ENCODE measurements around the gene PRKAG1.

Gene PRKAG1

DNA sequence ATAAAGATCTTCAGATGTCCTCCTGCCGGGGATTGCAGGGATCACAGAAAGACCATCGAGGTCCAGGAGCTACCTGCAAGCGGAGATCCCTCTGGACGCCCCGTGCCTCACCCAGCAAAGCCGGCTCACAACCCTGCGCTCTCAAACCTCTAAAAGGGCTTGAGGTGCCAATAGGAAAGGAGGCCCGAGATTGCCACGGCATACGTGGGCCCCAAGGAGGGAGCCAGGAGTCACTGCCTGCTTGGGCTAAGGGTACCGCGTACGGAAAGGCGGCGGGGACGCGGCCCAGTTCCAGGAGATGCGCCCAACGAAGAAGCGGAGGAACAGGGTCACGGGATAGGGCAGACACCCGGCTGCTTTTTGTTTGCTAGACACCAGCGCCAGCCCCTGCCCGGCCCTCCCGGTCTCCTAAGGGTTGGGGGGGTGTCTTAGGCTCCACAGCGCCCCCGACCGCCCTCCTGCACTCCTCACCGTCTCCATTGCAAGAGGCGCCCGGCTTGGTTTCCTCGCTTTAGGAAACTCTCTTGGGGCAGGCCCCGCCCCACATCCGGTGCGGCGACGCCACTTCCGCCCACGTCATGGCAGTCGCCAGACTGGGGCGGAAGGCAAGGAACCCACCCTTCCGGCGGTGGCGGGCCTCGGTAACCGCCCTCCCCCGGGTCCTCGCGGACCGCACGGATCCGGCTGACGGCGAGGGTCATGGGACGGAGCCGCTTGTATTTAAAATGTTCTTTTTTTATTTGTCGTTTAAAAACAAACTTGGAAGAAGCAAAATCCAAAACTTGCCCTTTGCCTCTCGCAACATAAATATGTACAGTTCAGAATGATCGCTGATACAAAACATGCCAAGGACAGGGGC, at the start of gene PRKAG1:
PRKAG1 (minus strand) TSS at position 516 of the 859 bp plus-strand sequence; CDS start at position 480, 36 bp downstream.
- POLR2A ChIA-PET = interaction anchor here (0.6 to 1.7 kb wide), 6 partner anchors 9 to 55 kb away, joined by 3 to 6 read pairs (median 4); partner anchors contain the start of gene RHEBL1
- TF ChIP-seq ZNF600 (tag by site-specific recombination; IDR thresholded peaks at IDR 0.05) (peak; percentile 42; the same call in 1 of the 2 replicates), KLF7 (tag by site-specific recombination; IDR thresholded peaks at IDR 0.05; ENCODE audit: borderline replicate concordance) (peak; percentile 79; the same call in 1 of the 2 replicates), ZFP69B (tag by site-specific recombination; IDR thresholded peaks at IDR 0.05) (peak; percentile 37; the same call in 1 of the 2 replicates), SP3 (tag by site-specific recombination; IDR thresholded peaks at IDR 0.05) (peak; percentile 79), ZBTB8A (tag by site-specific recombination; IDR thresholded peaks at IDR 0.05) (peak; percentile 87), ZNF830 (tag by site-specific recombination; IDR thresholded peaks at IDR 0.05; ENCODE audit: low read depth) (no peak), KLF8 (tag by site-specific recombination; IDR thresholded peaks at IDR 0.05) (peak; percentile 85), GLIS2 (tag by site-specific recombination; IDR thresholded peaks at IDR 0.05) (peak; percentile 54; the same call in 1 of the 2 replicates), SCRT1 (tag by site-specific recombination; IDR thresholded peaks at IDR 0.05; ENCODE audit: borderline replicate concordance) (no peak), ZNF558 (tag by site-specific recombination; IDR thresholded peaks at IDR 0.05) (no peak), ZSCAN16 (tag by site-specific recombination; IDR thresholded peaks at IDR 0.05) (0 out of 2 replicates have a peak, but pooled peaks have one; percentile 34), ZBTB21 (tag by site-specific recombination; IDR thresholded peaks at IDR 0.05) (peak; percentile 98), ZNF148 (tag by site-specific recombination; IDR thresholded peaks at IDR 0.05; ENCODE audit: borderline replicate concordance) (no peak), ZNF2 (tag by site-specific recombination; IDR thresholded peaks at IDR 0.05) (no peak; the same call in 1 of the 2 replicates), ZNF335 (tag by site-specific recombination; conservative IDR thresholded peaks at IDR 0.05) (peak; percentile 98), ZNF24 (tag by site-specific recombination; IDR thresholded peaks at IDR 0.05) (peak; percentile 54; the same call in 1 of the 2 replicates), SP2 (tag by site-specific recombination; IDR thresholded peaks at IDR 0.05) (peak; percentile 96), EGR2 (tag by site-specific recombination; IDR thresholded peaks at IDR 0.05; ENCODE audit: low read depth) (peak; percentile 51; the same call in 1 of the 2 replicates), ZNF677 (tag by site-specific recombination; IDR thresholded peaks at IDR 0.05) (no peak), ZNF341 (tag by site-specific recombination; IDR thresholded peaks at IDR 0.05; ENCODE audit: low read depth) (0 out of 2 replicates have a peak, but pooled peaks have one; percentile 38), GLIS1 (tag by site-specific recombination; IDR thresholded peaks at IDR 0.05) (peak; percentile 42)
- TF ChIP-seq, protein P1, sequence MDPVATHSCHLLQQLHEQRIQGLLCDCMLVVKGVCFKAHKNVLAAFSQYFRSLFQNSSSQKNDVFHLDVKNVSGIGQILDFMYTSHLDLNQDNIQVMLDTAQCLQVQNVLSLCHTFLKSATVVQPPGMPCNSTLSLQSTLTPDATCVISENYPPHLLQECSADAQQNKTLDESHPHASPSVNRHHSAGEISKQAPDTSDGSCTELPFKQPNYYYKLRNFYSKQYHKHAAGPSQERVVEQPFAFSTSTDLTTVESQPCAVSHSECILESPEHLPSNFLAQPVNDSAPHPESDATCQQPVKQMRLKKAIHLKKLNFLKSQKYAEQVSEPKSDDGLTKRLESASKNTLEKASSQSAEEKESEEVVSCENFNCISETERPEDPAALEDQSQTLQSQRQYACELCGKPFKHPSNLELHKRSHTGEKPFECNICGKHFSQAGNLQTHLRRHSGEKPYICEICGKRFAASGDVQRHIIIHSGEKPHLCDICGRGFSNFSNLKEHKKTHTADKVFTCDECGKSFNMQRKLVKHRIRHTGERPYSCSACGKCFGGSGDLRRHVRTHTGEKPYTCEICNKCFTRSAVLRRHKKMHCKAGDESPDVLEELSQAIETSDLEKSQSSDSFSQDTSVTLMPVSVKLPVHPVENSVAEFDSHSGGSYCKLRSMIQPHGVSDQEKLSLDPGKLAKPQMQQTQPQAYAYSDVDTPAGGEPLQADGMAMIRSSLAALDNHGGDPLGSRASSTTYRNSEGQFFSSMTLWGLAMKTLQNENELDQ (tag by site-specific recombination; IDR thresholded peaks at IDR 0.05; ENCODE audit: low read depth) = no peak
- TF ChIP-seq, protein P2, sequence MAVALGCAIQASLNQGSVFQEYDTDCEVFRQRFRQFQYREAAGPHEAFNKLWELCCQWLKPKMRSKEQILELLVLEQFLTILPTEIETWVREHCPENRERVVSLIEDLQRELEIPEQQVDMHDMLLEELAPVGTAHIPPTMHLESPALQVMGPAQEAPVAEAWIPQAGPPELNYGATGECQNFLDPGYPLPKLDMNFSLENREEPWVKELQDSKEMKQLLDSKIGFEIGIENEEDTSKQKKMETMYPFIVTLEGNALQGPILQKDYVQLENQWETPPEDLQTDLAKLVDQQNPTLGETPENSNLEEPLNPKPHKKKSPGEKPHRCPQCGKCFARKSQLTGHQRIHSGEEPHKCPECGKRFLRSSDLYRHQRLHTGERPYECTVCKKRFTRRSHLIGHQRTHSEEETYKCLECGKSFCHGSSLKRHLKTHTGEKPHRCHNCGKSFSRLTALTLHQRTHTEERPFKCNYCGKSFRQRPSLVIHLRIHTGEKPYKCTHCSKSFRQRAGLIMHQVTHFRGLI (tag by site-specific recombination; IDR thresholded peaks at IDR 0.05) = peak; percentile 92
- TF ChIP-seq, protein P3, sequence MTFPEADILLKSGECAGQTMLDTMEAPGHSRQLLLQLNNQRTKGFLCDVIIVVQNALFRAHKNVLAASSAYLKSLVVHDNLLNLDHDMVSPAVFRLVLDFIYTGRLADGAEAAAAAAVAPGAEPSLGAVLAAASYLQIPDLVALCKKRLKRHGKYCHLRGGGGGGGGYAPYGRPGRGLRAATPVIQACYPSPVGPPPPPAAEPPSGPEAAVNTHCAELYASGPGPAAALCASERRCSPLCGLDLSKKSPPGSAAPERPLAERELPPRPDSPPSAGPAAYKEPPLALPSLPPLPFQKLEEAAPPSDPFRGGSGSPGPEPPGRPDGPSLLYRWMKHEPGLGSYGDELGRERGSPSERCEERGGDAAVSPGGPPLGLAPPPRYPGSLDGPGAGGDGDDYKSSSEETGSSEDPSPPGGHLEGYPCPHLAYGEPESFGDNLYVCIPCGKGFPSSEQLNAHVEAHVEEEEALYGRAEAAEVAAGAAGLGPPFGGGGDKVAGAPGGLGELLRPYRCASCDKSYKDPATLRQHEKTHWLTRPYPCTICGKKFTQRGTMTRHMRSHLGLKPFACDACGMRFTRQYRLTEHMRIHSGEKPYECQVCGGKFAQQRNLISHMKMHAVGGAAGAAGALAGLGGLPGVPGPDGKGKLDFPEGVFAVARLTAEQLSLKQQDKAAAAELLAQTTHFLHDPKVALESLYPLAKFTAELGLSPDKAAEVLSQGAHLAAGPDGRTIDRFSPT (tag by site-specific recombination; IDR thresholded peaks at IDR 0.05) = no peak

More for the DNA sequence above, at the start of gene PRKAG1:
- no peaks in the 10 kb centered on the region for H3K9me3 ChIP-seq (ENCODE audit: control insufficient read depth, insufficient read depth, low read depth, low read length)
- H3K27ac ChIP-seq (ENCODE audit: extremely low read depth, low read depth, low read length) = peak within 1 kb of the TSS; percentile 84
- H3K4me3 ChIP-seq (ENCODE audit: low read depth, low read length) = peak within 1 kb of the TSS; percentile 95
- H3K36me3 ChIP-seq (ENCODE audit: control insufficient read depth in 2 of 2, insufficient read depth in 1 of 2, low read length in 2 of 2) = peaks cover 8 to 27% of the 10 kb centered on the region in 2 experiments; a peak in 2 of 3 replicates
- H3K4me1 ChIP-seq (ENCODE audit: control insufficient read depth, insufficient read depth, low read length) = no peaks in the 10 kb centered on the region; the same call in 1 of the 2 replicates
- CTCF ChIA-PET = interaction anchor here (0.6 to 2.1 kb wide), 12 partner anchors 10 to 983 kb away, joined by 3 to 12 read pairs (median 4); no protein-coding TSS in a partner anchor

Measured in HEK293 (cell line).